Adrenal gland (tissue), 12 donors: ENCODE measurements around the gene GOLPH3. TPM values are rescaled to one million over a fixed set of nuclear protein-coding genes. Genes with fewer than 3 reads are reported as not detected.

Experiments used
- DNase-seq, 7 donors: peaks; one replicate each; pipeline ENCODE4 v3.0.0-alpha.2; 2019 to 2020
- H3K27ac ChIP-seq, 5 donors: fragments of 200-600 bp; sonication (generic) in 4 of 5; 1 replicate in 3 of 5; 2 replicates in 2 of 5; pipeline versions ENCODE4 v1.5.1 to v1.8.0; 2016 to 2020; ENCODE audit warnings: mild to moderate bottlenecking in 1 of 5
- H3K27me3 ChIP-seq: fragments of 200-600 bp; 2 replicates; pipeline ENCODE4 v1.8.0; 2021
- H3K36me3 ChIP-seq, 2 donors: fragments of 200-600 bp; replicated peaks in 1 of 2; 1 replicate in 1 of 2; 2 replicates in 1 of 2; pipeline versions ENCODE4 v1.5.1 to v1.8.0; 2018 to 2022
- H3K4me1 ChIP-seq, 2 donors: fragments of 200-600 bp; replicated peaks in 1 of 2; 1 replicate in 1 of 2; 2 replicates in 1 of 2; pipeline versions ENCODE4 v1.5.1 to v1.8.0; 2018 to 2021
- H3K4me3 ChIP-seq, 4 donors: fragments of 200-600 bp; sonication (generic) in 3 of 4; one replicate each; pipeline ENCODE4 v1.5.1; 2016 to 2018
- H3K9me3 ChIP-seq, 3 donors: fragments of 200-600 bp; sonication (generic) in 1 of 3; replicated peaks in 1 of 3; 1 replicate in 2 of 3; 2 replicates in 1 of 3; pipeline versions ENCODE4 v1.5.1 to v1.8.0; 2016 to 2021
- CTCF ChIP-seq, 6 experiments: fragments of 450-650 bp in 4 of 6; fragments of 200-600 bp in 2 of 6; sonication (generic) in 1 of 6; IDR thresholded peaks; 1 replicate in 5 of 6; 2 replicates in 1 of 6; pipeline versions ENCODE4 v1.5.1 to v1.8.0; 2016 to 2021; ENCODE audit warnings: antibody characterized with exemption in 6 of 6, mild to moderate bottlenecking in 2 of 6, moderate library complexity in 1 of 6
- POLR2A ChIP-seq, 2 donors: fragments of 450-650 bp; IDR thresholded peaks; one replicate each; pipeline ENCODE4 v1.6.1; 2017; ENCODE audit warnings: antibody characterized with exemption in 2 of 2, mild to moderate bottlenecking in 2 of 2, moderate library complexity in 1 of 2
- WGBS, 4 donors: extraction: QIAGEN DNeasy Blood & Tissue Kit in 2 of 4; methylation state at CpG; one replicate each; pipeline versions ENCODE4 v1.1.5 to v1.1.7; 2013 to 2017; 5-methylcytosine and 5-hydroxymethylcytosine counted together
- intact Hi-C, 2 donors: fragments of 100-400 bp; cut with DNase I; formaldehyde crosslinking; loops; one replicate each; pipeline versions ENCODE4 v1.14.1 to v1.15.0; 2022 to 2023
- polyA plus RNA-seq, 3 donors: library from polyadenylated mRNA; stranded (reverse); fragments of 200-250 nt in 2 of 3; fragments of 350-450 nt in 1 of 3; fragmentation: Illumina TruSeq in 1 of 3; extraction: RNeasy Lipid Tissue Mini Kit (QIAGEN cat#74804) in 1 of 3; gene quantifications; one replicate each; pipeline ENCODE4 v1.2.3, GENCODE V29; 2013 to 2014
- total RNA-seq, 9 donors: library from RNA; depleted of rRNA in 4 of 9; stranded (reverse); fragments of >200 nt in 4 of 9; fragments of 120-200 nt in 1 of 9; fragmentation: NEBNext Ultra II Directional in 1 of 9; extraction: Animal tissue kit (Norgen Biotek cat#: 25700) in 1 of 9; gene quantifications; one replicate each; pipeline versions ENCODE4 v1.1.0 to v1.2.4, GENCODE V29; 2013 to 2023
- donor health status: healthy with polysubstance abuse.
- donor health status: Bipolar disorder and iron deficiency.
- donor health status: DM: yes; HTN: yes; CAD: no.
- donor health status: DM: no; HTN: no; CAD: no.
- donor health status: DM: no; HTN: no; CAD: no.
- donor health status: DM: yes; HTN: yes; CAD: no.

Gene GOLPH3
- total and polyA plus RNA-seq, 12 donors: 27.8 to 206 (median 77.0) TPM

GRCh38 chr5:32156635-32157034 is 17.5 kb downstream of the GOLPH3 start:
- DNase-seq: no peak
- H3K4me3 ChIP-seq: no peak overlapping the region
- no peak overlapping the region for H3K27ac ChIP-seq
- intact Hi-C loops: loop anchor here in 1 of 2 donors (10.0 kb wide), 1 partner anchor 52 kb away; no protein-coding TSS in a partner anchor
- TF ChIP-seq CTCF (IDR thresholded peaks at IDR 0.05) (no peak), POLR2A (IDR thresholded peaks at IDR 0.05) (no peak)
- no peaks in the 10 kb centered on the region for H3K27me3 ChIP-seq
- no peaks in the 10 kb centered on the region for H3K9me3 ChIP-seq
- peaks cover 39 to 63% of the 10 kb centered on the region in 2 donors for H3K4me1 ChIP-seq
- no peaks in the 10 kb centered on the region for H3K36me3 ChIP-seq
- WGBS, 4 donors: 90 to 93% (median 92%) methylated on average over 9 of the region's 9 CpGs

GRCh38 chr5:32155211-32155610 is 18.9 kb downstream of the GOLPH3 start:
- no peak for DNase-seq
- H3K36me3 ChIP-seq: no peaks in the 10 kb centered on the region
- 51 to 66% (median 59%) methylated on average over 2 of the region's 2 CpGs for WGBS, 4 donors
- H3K4me3 ChIP-seq: no peak overlapping the region
- intact Hi-C loops: loop anchor here in 1 of 2 donors (10.0 kb wide), 1 partner anchor 50 kb away; no protein-coding TSS in a partner anchor
- peaks cover 37 to 72% of the 10 kb centered on the region in 2 donors for H3K4me1 ChIP-seq
- H3K27ac ChIP-seq: no peak overlapping the region
- TF ChIP-seq POLR2A (IDR thresholded peaks at IDR 0.05) (no peak), CTCF (IDR thresholded peaks at IDR 0.05) (no peak)
- peaks cover 0 to 5% (median 0%) of the 10 kb centered on the region in 3 donors for H3K9me3 ChIP-seq
- no peaks in the 10 kb centered on the region for H3K27me3 ChIP-seq

GRCh38 chr5:32153723-32154122 is 20.4 kb downstream of the GOLPH3 start:
- Histone ChIP-seq H3K4me3 (no peak overlapping the region), H3K9me3 (peaks cover 0 to 8% (median 0%) of the 10 kb centered on the region in 3 donors), H3K27me3 (no peaks in the 10 kb centered on the region), H3K4me1 (peaks cover 22 to 69% of the 10 kb centered on the region in 2 donors), H3K27ac (no peak overlapping the region), H3K36me3 (no peaks in the 10 kb centered on the region)
- intact Hi-C loops: loop anchor here in 1 of 2 donors (10.0 kb wide), 1 partner anchor 49 kb away; no protein-coding TSS in a partner anchor
- WGBS, 4 donors: 41 to 50% (median 45%) methylated on average over 3 of the region's 3 CpGs
- no peak for TF ChIP-seq CTCF (IDR thresholded peaks at IDR 0.05)
- no peak for TF ChIP-seq POLR2A (IDR thresholded peaks at IDR 0.05)
- no peak for DNase-seq

DNA sequence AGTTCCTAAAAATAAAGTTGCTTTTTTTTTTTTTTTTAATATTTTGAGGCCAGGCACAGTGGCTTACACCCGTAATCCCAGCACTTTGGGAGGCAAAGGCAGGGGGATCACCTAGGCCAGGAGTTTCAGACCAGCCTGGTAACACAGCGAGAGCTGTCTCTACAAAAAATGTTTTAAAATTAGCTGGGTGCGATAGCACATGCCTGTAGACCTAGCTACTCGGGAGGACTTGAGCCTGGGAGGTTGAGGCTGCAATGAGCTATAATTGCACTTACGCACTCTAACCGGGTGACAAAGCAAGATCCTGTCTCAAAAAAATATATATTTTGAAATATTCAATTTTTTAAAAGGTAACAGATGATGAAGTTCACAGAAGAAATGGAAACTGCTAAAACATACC is 22.9 kb downstream of the GOLPH3 start:
- intact Hi-C loops: loop anchor here in 1 of 2 donors (10.0 kb wide), 1 partner anchor 46 kb away; no protein-coding TSS in a partner anchor
- no peak overlapping the region for H3K27ac ChIP-seq
- peaks cover 0 to 8% (median 0%) of the 10 kb centered on the region in 3 donors for H3K9me3 ChIP-seq
- peaks cover 21 to 78% of the 10 kb centered on the region in 2 donors for H3K4me1 ChIP-seq
- 91 to 95% (median 93%) methylated on average over 6 of the region's 6 CpGs for WGBS, 4 donors
- H3K36me3 ChIP-seq: no peaks in the 10 kb centered on the region
- TF ChIP-seq CTCF (IDR thresholded peaks at IDR 0.05) (no peak), POLR2A (IDR thresholded peaks at IDR 0.05) (no peak)
- H3K27me3 ChIP-seq: no peaks in the 10 kb centered on the region
- no peak for DNase-seq
- no peak overlapping the region for H3K4me3 ChIP-seq
